NT2/D1 (cell line): ENCODE data around the gene UTP15.

ENCODE experiments used
- SUZ12 ChIP-seq: IDR thresholded peaks from 2 replicates; pipeline ENCODE4 v1.6.1; 2011; ENCODE audit not compliant: insufficient read length, insufficient read depth; ENCODE audit errors: extremely low read depth
- YY1 ChIP-seq: IDR thresholded peaks from 2 replicates; pipeline ENCODE4 v1.6.1; 2011; ENCODE audit not compliant: insufficient read length, insufficient read depth
- ZNF274 ChIP-seq: IDR thresholded peaks from 2 replicates; pipeline ENCODE4 v1.6.1; 2011; ENCODE audit warnings: mild to moderate bottlenecking, low read depth, low read length

- TF ChIP-seq YY1 (no peak), SUZ12 (no peak), ZNF274 (no peak)
These were observed 39.8 kb upstream of the UTP15 start for GRCh38 chr5:73525606-73526203.
